Psoas muscle (tissue), 8 donors: ENCODE data around the gene ZNF587B. TPM values are rescaled to one million over a fixed set of nuclear protein-coding genes. Genes with fewer than 3 reads are reported as not detected.
"Not testable (repeated sequence)": the region's sequence is repeated elsewhere in the genome, so short reads cannot be mapped to it uniquely, and the experiment has no call there.

Source experiments
- ATAC-seq, 4 donors: fragments of 200-7000 bp; cut with Tn5 transposase; one replicate each; pipeline ENCODE4 v1.9.1; 2020; ENCODE audit warnings: moderate library complexity in 3 of 4, mild to moderate bottlenecking in 2 of 4
- DNase-seq, 2 donors: peaks; one replicate each; pipeline ENCODE4 v3.0.0-alpha.2; 2020
- H3K27ac ChIP-seq: fragments of 200-600 bp; one replicate; pipeline ENCODE4 v1.8.0; 2022
- H3K27me3 ChIP-seq, 3 donors: fragments of 200-600 bp in 1 of 3; one replicate each; pipeline versions ENCODE4 v1.6.1 to v1.8.0; 2013 to 2022; ENCODE audit warnings: low read length in 2 of 3, mild to moderate bottlenecking in 2 of 3, moderate library complexity in 1 of 3; ENCODE audit not compliant: insufficient read depth in 3 of 3
- H3K36me3 ChIP-seq, 2 donors: fragments of 200-600 bp in 1 of 2; one replicate each; pipeline versions ENCODE4 v1.6.1 to v1.8.0; 2013 to 2022; ENCODE audit warnings: low read depth in 1 of 2, mild to moderate bottlenecking in 1 of 2, moderate library complexity in 1 of 2; ENCODE audit not compliant: insufficient read depth in 1 of 2
- H3K4me1 ChIP-seq: fragments of 200-600 bp; one replicate; pipeline ENCODE4 v1.8.0; 2022
- H3K4me3 ChIP-seq: fragments of 200-600 bp; one replicate; pipeline ENCODE4 v1.8.0; 2022; ENCODE audit warnings: mild to moderate bottlenecking
- H3K9me3 ChIP-seq: fragments of 200-600 bp; one replicate; pipeline ENCODE4 v1.8.0; 2022
- WGBS, 3 donors: extraction: QIAGEN DNeasy Blood & Tissue Kit; methylation state at CpG; one replicate each; pipeline versions ENCODE4 v1.1.6 to v1.1.7; 2013; 5-methylcytosine and 5-hydroxymethylcytosine counted together
- intact Hi-C, 2 donors: fragments of 100-400 bp; cut with DNase I; formaldehyde crosslinking; loops; one replicate each; pipeline versions ENCODE4 v1.11.0 to v1.14.2; 2022
- polyA plus RNA-seq, 3 donors: library from polyadenylated mRNA; stranded (reverse); fragments of 200-250 nt; gene quantifications; one replicate each; pipeline ENCODE4 v1.2.3, GENCODE V29; 2013
- total RNA-seq, 4 donors: library from RNA; stranded (reverse); fragmentation: NEBNext Ultra II Directional in 2 of 4; extraction: Animal tissue kit (Norgen Biotek cat#: 25700) in 2 of 4; gene quantifications; one replicate each; pipeline versions ENCODE4 v1.2.1 to v1.2.4, GENCODE V29; 2021 to 2023
- TF ChIP-seq, protein P1 (sequence below): fragments of 200-600 bp; IDR thresholded peaks from one replicate; pipeline ENCODE4 v1.8.0; 2022; ENCODE audit warnings: antibody characterized with exemption
- donor health status: healthy with polysubstance abuse.
- donor health status: DM: no; HTN: no; CAD: no; lungs with moderate emphysema.
- donor health status: Bipolar disorder and iron deficiency.
- donor health status: healthy.
- donor health status: DM: yes; HTN: yes; CAD: no.
- donor health status: DM: no; HTN: no; CAD: no.
- donor health status: DM: no; HTN: no; CAD: no.
- donor health status: DM: yes; HTN: yes; CAD: no.

The ZNF587B gene
- total and polyA plus RNA-seq, 7 donors, result 1.4 to 7.9 (median 5.8) TPM

DNA sequence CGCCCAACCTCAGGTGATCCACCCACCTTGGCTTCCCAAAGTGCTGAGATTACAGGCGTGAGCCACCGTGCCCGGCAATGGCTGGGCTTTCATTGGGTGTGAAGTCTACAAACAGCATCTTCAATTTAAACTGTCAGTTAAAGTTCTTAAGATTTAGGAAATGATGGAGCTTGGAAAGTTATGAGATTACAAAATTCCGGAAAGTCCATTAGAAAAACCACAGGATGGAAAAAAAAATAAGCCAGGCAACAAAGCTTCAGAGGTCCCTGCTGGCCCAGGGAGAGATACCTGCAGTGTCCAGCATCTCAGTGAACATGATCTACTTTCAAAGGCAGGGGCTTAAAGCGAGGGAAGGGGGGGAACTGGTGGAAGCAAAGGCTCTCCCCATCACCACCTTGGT, 4.6 kb upstream of the ZNF587B start:
- WGBS, 3 donors, result 94 to 95% (median 95%) methylated on average over 6 of the region's 6 CpGs
- TF ChIP-seq, protein P1, sequence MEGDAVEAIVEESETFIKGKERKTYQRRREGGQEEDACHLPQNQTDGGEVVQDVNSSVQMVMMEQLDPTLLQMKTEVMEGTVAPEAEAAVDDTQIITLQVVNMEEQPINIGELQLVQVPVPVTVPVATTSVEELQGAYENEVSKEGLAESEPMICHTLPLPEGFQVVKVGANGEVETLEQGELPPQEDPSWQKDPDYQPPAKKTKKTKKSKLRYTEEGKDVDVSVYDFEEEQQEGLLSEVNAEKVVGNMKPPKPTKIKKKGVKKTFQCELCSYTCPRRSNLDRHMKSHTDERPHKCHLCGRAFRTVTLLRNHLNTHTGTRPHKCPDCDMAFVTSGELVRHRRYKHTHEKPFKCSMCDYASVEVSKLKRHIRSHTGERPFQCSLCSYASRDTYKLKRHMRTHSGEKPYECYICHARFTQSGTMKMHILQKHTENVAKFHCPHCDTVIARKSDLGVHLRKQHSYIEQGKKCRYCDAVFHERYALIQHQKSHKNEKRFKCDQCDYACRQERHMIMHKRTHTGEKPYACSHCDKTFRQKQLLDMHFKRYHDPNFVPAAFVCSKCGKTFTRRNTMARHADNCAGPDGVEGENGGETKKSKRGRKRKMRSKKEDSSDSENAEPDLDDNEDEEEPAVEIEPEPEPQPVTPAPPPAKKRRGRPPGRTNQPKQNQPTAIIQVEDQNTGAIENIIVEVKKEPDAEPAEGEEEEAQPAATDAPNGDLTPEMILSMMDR, result no peak
- ATAC-seq, result no peak

DNA sequence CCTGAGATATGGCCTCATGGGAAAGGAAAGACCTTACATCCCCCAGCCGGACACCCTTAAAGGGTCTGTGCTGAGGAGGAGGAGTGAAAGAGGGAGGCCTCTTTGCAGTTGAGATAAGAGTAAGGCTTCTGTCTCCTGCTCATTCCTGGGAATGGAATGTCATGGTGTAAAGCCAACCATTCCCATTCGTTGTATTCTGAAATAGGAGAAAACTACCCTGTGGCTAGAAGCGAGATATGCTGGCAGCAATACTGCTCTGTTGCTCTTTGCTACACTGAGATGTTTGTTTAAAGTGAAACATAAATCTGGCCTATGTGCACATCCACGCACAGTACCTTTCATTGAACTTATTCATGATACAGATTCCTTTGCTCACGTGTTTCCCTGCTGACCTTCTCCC, 783 bp upstream of the ZNF587B start:
- no peak for ATAC-seq

More for the DNA sequence above, 4.6 kb upstream of the ZNF587B start:
- intact Hi-C loops, result no loop called here
- Histone ChIP-seq H3K36me3 (peaks cover 0 to 17% of the 10 kb centered on the region in 2 donors), H3K4me3 (no peak overlapping the region), H3K9me3 (no peaks in the 10 kb centered on the region), H3K27me3 (no peaks in the 10 kb centered on the region), H3K4me1 (peaks cover 10% of the 10 kb centered on the region), H3K27ac (no peak overlapping the region)
- DNase-seq, result no peak

DNA sequence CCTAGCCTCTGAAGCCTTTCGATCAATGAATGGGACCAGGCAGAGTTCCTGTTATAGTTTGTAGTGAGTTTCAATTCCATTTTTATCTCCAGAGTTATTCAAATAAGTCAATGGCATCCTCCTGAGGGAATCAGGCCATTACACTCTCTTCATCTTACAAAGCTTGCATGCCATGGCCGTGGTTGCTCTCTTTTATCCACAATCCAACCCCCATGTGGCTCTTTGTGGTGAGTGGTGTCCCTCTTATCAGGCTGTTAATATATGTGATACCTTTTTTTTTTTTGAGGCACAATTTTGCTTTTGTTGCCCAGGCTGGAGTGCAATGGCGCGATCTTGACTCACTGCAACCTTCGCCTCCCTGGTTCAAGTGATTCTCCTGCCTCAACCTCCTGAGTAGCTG, 6.9 kb downstream of the ZNF587B start:
- DNase-seq, H3K27ac ChIP-seq, ATAC-seq, H3K9me3 ChIP-seq, H3K4me3 ChIP-seq, intact Hi-C loops, H3K4me1 ChIP-seq, H3K27me3 ChIP-seq: not testable (repeated sequence)
- 91 to 97% (median 93%) methylated on average over 5 of the region's 5 CpGs for WGBS, 3 donors
- H3K36me3 ChIP-seq, result peaks cover 3 to 23% of the 10 kb centered on the region in 2 donors

More for the DNA sequence above, 783 bp upstream of the ZNF587B start:
- intact Hi-C loops, result no loop called here
- H3K4me3 ChIP-seq, result no peak overlapping the region
- H3K9me3 ChIP-seq, result no peaks in the 10 kb centered on the region
- 78 to 87% (median 81%) methylated on average over 5 of the region's 5 CpGs for WGBS, 3 donors
- peaks cover 0 to 10% of the 10 kb centered on the region in 2 donors for H3K36me3 ChIP-seq
- H3K27me3 ChIP-seq, result no peaks in the 10 kb centered on the region
- no peak for DNase-seq
- TF ChIP-seq, protein P1, result no peak
- peaks cover 7% of the 10 kb centered on the region for H3K4me1 ChIP-seq
- no peak overlapping the region for H3K27ac ChIP-seq

DNA sequence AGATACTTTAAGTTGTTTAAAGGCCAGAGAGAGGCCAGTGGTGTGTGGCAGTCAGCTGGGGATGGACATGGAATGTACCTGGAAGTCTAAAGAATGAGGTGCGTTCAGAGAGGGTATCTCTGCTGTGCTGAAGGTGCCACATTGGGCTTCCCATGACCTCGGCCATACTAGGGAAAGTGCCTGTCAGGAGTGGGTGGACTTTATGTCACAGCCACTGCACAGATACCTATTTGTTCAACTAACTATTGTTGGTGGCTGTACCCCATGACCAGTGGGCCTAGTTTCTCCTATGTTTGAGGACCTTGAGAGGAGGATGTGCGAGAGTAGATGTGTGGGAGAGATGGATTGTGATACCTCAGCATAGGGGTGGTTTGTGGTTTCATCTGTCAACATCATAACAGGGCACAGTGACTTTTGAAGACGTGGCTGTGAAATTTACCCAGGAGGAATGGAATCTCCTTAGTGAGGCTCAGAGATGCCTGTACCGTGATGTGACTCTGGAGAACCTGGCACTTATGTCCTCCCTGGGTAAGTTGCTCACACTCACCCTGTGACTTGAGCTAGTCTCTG, 8.6 kb downstream of the ZNF587B start:
- H3K9me3 ChIP-seq, H3K4me1 ChIP-seq, H3K4me3 ChIP-seq, H3K27me3 ChIP-seq, H3K27ac ChIP-seq, DNase-seq, intact Hi-C loops: not testable (repeated sequence)
- peaks cover 3 to 36% of the 10 kb centered on the region in 2 donors for H3K36me3 ChIP-seq
- 88 to 94% (median 92%) methylated on average over 3 to 5 of the region's 5 CpGs for WGBS, 3 donors
- ATAC-seq, result peak; percentile 10 to 59 (median 36)

DNA sequence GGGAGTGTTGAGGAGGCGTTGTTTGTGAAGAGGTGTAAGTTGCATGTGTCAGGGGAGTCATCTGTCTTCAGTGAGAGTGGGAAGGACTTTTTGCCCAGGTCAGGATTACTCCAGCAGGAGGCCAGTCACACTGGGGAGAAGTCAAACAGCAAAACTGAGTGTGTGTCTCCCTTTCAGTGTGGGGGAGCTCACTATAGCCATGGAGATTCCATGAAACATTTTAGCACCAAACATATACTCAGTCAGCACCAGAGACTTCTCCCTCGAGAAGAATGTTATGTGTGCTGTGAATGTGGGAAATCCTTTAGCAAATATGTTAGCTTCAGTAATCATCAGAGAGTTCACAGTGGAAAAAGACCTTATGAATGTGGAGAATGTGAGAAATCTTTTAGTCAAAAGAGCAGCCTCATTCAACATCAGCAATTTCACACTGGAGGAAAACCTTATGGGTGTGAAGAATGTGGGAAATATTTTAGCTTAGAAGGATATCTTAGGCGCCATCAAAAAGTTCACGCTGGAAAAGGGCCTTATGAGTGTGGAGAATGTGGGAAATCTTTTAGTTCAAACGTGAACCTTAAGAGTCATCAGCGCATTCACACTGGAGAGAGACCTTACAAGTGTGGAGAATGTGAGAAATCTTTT, 11.1 kb downstream of the ZNF587B start:
- Histone ChIP-seq H3K27ac (no peak overlapping the region), H3K4me3 (no peak overlapping the region), H3K36me3 (peaks cover 3 to 36% of the 10 kb centered on the region in 2 donors), H3K9me3 (no peaks in the 10 kb centered on the region), H3K27me3 (no peaks in the 10 kb centered on the region), H3K4me1 (no peaks in the 10 kb centered on the region)
- DNase-seq, result no peak
- no peak for ATAC-seq
- TF ChIP-seq, protein P1, result no peak
- 47 to 60% (median 59%) methylated on average over 6 of the region's 6 CpGs for WGBS, 3 donors
- intact Hi-C loops, result no loop called here

DNA sequence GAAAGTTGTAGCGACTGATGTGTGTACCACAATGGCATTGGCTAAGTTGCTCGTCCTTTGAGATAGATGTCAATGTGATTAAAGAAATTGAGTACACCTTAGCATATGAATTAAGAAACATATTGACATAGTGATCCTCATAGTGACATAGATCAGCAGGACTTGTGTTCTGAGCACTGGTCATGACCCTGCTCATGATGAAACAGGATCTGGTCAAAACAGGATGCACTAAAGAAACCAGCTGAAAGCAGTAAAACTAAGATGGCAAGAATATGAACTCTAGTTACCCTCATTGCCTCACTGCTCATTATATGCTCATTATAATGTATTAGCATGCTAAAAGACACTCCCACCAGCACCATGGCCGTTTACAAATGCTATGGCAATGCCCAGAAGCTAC, 17.1 kb downstream of the ZNF587B start:
- ATAC-seq, H3K27ac ChIP-seq, DNase-seq, H3K4me1 ChIP-seq, H3K27me3 ChIP-seq, H3K9me3 ChIP-seq, H3K4me3 ChIP-seq, intact Hi-C loops: not testable (repeated sequence)
- H3K36me3 ChIP-seq, result peaks cover 0 to 11% of the 10 kb centered on the region in 2 donors
- 74 to 92% (median 90%) methylated on average over 3 of the region's 3 CpGs for WGBS, 3 donors

DNA sequence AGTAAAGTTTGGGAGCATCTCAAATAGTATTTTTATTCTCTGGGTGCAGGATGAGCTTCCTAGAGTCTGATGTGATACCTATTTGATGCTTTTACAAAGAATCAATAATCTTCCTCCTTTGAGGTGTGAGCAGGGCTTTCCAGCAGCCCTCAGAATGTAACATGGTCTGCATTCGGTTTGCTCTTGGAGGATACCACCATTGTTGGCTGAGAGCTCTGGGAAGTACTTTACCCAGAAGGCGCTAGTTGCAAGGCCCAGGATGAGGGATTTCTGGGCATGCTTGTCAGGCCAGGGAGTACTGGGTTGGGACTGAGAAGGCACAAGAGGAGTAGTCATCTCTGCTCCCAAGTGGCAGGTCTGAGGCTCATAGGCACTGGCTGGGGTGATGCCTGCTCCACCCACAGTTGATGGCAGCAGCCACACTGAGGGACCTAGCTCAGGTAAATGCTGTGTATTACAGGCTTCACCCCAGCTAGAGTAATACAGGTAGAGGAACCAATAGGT, 19.1 kb downstream of the ZNF587B start:
- Histone ChIP-seq H3K27ac (peak overlapping the region; percentile 76), H3K4me3 (peak overlapping the region; percentile 89)
- peak in 1 of 4 donors; percentile 21 for ATAC-seq
- intact Hi-C loops, H3K9me3 ChIP-seq, DNase-seq, H3K27me3 ChIP-seq, H3K36me3 ChIP-seq, H3K4me1 ChIP-seq: not testable (repeated sequence)
- 88 to 96% (median 92%) methylated on average over 2 of the region's 2 CpGs for WGBS, 3 donors

DNA sequence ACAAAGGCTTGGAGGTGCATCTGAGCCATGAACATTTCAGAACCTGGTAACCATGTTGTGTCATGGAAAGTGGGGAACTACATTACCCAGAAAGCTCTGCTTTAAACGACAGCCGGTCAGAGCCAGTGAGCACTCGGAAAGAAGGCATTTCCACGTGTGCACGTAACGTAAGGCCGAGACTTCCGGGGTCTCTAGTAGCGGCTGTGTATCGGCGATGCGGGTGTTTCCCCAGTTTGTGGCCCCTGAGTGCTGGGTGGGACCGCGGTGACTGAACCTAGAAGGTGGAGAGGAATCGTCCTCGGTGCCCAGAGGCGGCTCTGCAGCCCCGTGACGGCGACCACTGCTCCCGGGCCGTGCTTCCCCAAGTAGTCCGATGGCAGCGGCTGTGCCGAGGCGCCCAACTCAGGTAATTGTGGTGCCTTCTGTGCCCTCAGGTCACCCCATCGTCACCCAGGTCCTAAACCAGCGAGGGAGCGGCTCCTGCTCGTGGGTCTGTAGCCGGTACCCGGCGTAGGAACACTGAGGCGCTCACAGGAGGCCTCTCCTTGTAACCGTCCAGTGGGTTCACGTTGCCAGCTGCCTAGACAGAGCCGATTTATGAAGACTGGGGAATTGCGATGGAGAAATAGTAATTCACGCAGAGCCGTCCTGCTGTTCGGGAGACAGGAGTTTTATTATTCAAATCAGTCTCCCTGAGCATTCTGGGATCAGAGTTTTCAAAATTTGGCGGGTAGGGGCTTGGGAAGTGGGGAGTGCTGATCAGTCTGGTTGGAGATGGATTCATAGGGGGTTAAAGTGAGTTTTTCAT, 19.8 kb downstream of the ZNF587B start, which contains the start of gene ZNF587:
Gene ZNF587, plus strand, starts transcription at position 194 of the 808 bp plus-strand sequence. Its CDS starts 180 bp downstream, at position 374.
- H3K4me1 ChIP-seq, H3K36me3 ChIP-seq, H3K9me3 ChIP-seq, H3K27me3 ChIP-seq, intact Hi-C loops: not testable (repeated sequence)
- 0 to 1% (median 0%) methylated on average over 40 to 42 of the region's 42 CpGs for WGBS, 3 donors
- peak; percentile 41 to 73 for DNase-seq
- H3K4me3 ChIP-seq, result peak within 1 kb of the TSS; percentile 89
- H3K27ac ChIP-seq, result peak within 1 kb of the TSS; percentile 76
- peak; percentile 91 to 95 (median 94) for ATAC-seq
